NT2/D1 (cell line): ENCODE measurements around the gene TCERG1.

ENCODE experiments used
- SUZ12 ChIP-seq: IDR thresholded peaks from 2 replicates; pipeline ENCODE4 v1.6.1; 2011; ENCODE audit not compliant: insufficient read length, insufficient read depth; ENCODE audit errors: extremely low read depth
- ZNF274 ChIP-seq: IDR thresholded peaks from 2 replicates; pipeline ENCODE4 v1.6.1; 2011; ENCODE audit warnings: mild to moderate bottlenecking, low read depth, low read length

GRCh38 chr5:146538432-146538831 lies 91.3 kb downstream of the TCERG1 start:
- no peak for TF ChIP-seq ZNF274
- no peak for TF ChIP-seq SUZ12
